GM18508 (cell line): ENCODE results near the gene SLC25A20.

Experiments used
- ATAC-seq: cut with Tn5 transposase; IDR thresholded peaks from one replicate; pipeline ENCODE4 v1.9.1; 2021; ENCODE audit warnings: moderate number of reproducible peaks; ENCODE audit not compliant: insufficient read depth, unreplicated experiment

SLC25A20 gene, protein sequence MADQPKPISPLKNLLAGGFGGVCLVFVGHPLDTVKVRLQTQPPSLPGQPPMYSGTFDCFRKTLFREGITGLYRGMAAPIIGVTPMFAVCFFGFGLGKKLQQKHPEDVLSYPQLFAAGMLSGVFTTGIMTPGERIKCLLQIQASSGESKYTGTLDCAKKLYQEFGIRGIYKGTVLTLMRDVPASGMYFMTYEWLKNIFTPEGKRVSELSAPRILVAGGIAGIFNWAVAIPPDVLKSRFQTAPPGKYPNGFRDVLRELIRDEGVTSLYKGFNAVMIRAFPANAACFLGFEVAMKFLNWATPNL

GRCh38 chr3:48898383-48899234 is at the start of gene SLC25A20:
TSS of gene SLC25A20 (minus strand) at chr3:48898882. CDS start at chr3:48898794, 88 bp downstream.
- no peak for ATAC-seq

DNA sequence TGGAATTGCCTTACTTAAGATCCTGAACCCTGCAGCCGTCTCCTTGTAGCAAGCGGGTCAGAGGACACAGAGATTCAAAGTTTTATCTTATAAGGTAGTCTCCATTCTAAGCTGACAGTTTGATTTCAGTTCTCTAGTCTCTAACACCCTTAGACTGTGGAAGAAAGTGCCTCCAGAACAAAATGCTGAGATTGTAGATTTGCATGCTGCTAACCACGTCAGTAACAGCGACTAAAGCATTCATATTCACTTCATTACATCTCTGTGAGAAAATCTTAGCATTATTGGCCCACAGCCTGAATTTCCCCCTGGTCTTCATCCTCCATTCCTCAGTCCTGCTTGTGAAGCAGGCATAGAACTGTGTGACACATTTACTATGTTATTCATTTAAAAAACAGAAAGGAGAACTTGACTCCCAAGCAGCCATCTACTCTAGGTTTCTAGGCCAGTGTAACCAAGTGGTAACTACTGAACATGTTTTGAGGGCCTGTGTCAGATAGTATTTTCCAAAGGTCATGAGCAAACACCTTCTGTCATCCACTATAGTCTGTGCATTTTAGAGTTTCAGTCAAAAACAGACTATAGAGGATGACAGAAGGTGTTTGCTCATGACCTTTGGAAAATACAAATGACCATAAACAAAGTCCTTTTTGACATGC is 47.3 kb upstream of the SLC25A20 start:
- ATAC-seq: no peak

- ATAC-seq: no peak
Measured at GRCh38 chr3:48945432-48945831, 46.8 kb upstream of the SLC25A20 start.

DNA sequence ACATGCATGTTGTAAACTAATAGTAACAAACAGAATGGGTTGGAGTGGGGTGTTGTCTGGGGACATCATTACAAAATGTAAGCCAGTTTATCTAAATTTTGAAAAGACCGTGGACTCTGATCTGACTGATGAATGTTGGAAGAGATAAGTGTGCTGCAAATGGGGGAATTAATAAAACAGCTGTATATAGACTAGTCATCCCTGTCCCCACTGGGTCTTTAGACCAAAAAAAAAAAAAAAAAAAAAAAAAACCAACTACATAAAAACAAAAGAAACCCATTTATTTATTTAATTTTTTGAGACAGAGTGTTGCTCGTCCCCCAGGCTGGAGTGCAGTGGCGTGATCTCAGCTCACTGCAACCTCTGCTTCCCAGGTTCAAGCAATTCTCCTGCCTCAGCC is 40.0 kb upstream of the SLC25A20 start:
- ATAC-seq: no peak

GRCh38 chr3:48938156-48938555 is 39.5 kb upstream of the SLC25A20 start:
- ATAC-seq: no peak

DNA sequence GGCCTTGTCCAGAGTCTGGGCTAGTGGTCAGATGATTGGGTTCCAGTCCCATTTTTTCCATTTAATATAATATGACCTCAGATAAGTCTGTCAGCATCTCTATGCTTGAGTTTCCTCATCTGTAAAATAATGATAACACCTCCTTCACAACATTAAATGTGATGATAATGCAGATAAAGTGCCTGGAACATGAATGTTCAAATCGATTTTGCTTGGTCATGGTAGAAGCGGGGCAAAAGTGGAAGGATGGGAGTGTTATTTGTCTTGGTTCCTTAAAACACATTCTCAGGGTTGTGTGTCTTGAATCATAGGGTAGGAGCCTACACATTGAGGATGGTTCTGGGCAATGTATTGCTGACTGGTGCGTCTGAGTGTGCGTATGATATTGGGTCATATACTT is 36.8 kb upstream of the SLC25A20 start:
- no peak for ATAC-seq

- ATAC-seq: no peak
Measured at GRCh38 chr3:48934333-48934991, 35.8 kb upstream of the SLC25A20 start.

- no peak for ATAC-seq
Measured at GRCh38 chr3:48931944-48932580, 33.4 kb upstream of the SLC25A20 start.

GRCh38 chr3:48930590-48930989 is 31.9 kb upstream of the SLC25A20 start:
- no peak for ATAC-seq

DNA sequence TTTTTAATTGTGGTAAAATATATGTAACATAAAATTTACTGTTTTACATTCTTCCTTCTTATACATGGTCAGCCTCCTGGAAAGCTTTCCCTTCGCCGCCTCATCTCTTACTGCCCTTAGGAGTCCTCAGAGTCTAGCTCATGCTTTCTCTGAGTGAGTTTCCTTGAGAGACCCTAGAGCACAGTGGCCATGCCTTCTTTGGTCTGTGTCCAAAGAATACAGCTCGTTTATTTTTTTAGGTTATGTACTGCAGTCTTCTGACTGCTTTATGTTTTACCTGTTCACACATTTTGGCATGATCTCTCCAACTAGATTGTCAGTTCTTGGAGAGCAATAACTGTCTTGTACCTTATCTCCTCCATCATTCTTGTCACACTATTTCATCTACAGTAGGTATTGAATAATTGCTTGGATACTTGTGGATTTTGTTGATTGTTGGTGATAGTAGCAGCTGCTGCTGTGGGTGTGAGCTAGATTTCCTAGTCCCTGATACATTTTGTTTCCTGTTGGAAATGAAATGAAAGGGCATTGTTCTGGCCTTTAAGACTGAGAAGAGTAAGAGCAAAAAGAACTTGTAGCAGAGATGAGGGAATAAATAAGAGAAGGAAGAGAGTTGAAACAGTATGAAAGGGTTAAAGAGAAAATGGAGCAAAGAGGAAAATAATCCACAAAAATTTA is 30.8 kb upstream of the SLC25A20 start:
- no peak for ATAC-seq

GRCh38 chr3:48928679-48929078 is 30.0 kb upstream of the SLC25A20 start:
- no peak for ATAC-seq

DNA sequence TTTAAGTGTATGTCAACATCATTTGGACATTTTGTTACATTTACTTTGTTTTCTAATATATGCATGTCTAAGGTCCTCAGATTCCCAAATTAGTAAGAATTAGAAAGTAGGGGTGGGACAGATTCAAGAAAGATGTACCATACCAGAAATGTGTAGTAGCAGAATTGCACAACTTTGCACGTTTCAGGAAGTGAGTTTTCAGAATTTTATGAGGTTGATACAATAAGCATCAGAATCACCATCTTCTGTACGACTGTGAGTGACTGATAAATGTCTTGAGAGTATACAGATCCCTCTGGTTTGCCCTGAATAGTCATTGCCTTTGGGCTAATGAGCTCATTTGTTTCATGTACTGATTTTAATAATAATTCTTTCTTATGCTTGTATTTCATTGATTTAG is 29.2 kb upstream of the SLC25A20 start:
- no peak for ATAC-seq

- no peak for ATAC-seq
Measured at GRCh38 chr3:48926425-48927392, 28.0 kb upstream of the SLC25A20 start.

- ATAC-seq: no peak
Measured at GRCh38 chr3:48919215-48920138, 20.8 kb upstream of the SLC25A20 start.

DNA sequence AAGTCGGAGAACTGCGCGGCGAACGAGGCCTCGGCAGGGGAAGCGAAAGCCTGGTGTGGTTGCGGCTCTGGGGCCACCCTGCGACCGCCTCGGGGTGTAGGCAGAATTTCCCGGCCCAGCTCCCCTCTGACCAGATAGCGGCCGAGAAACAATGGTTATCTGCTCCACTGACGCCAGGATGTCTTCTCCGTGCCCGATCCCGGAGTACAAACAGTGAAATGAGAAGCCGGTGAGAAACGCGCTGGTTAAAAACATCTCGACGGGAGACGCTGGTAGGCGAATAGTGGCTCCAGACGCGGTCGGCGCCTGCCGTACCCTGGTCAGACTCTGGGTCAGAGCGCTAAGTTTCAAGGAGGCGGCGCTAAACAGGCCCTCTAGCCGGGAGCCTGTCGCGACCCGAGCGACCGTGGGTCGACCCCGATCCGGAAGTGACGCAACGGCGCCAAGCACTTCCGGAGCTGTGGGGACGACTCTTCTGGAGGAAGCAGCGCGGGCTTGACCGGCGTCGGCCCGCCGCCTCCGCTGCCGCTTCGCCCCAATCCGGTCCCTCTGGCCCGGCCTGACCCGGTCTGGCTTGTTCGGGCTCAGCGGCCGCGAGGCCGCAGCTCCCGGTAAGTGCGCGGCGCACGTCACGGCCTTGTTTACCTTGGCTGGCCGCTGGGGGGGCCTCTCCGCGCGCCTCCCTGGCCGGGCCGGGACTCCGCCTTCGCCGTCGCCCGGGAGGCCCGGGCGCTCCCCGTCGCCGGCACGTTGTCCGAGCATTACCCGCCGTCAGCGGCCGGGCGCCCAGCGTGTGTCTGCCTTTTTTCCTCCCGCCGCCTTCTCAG is 19.9 kb upstream of the SLC25A20 start, which contains the start of gene ARIH2:
Gene ARIH2 (plus strand): TSS at position 455 of the 827 bp plus-strand sequence. CDS start 8,717 bp downstream, outside the sequence.
- peak; percentile 49 for ATAC-seq

- no peak for ATAC-seq
Measured at GRCh38 chr3:48915296-48915695, 16.6 kb upstream of the SLC25A20 start.
